CD4-positive, alpha-beta memory T cell (primary cell): ENCODE data around the gene AOC1. TPM values are rescaled to one million over a fixed set of nuclear protein-coding genes. Genes with fewer than 3 reads are reported as not detected.
"Not testable (repeated sequence)": the region's sequence is repeated elsewhere in the genome, so short reads cannot be mapped to it uniquely, and the experiment has no call there.

Source experiments
- CTCF ChIA-PET: fragments of 350-600 bp; sonication (Branson Sonifier 250); formaldehyde crosslinking; loops from one replicate; lab custom pipeline; 2021; ENCODE audit warnings: inconsistent platforms; ENCODE audit not compliant: partially characterized antibody; lab: Charles Lee
- POLR2A ChIA-PET: fragments of 350-600 bp; sonication (Branson Sonifier 250); formaldehyde crosslinking; loops from one replicate; lab custom pipeline; 2021; ENCODE audit not compliant: partially characterized antibody; lab: Charles Lee
- DNase-seq, 5 donors: peaks; one replicate each; pipeline versions ENCODE4 v3.0.0 to v3.0.0-alpha.2; 2020 to 2022; ENCODE audit warnings: mixed read lengths in 1 of 5
- H3K27ac ChIP-seq: one replicate; pipeline ENCODE4 v1.7.0; 2013; ENCODE audit warnings: low read depth, low read length
- H3K27me3 ChIP-seq: 2 replicates; pipeline ENCODE4 v1.7.0; 2013; ENCODE audit warnings: mild to moderate bottlenecking, low read length, moderate library complexity; ENCODE audit not compliant: insufficient read depth
- H3K36me3 ChIP-seq: 2 replicates; pipeline ENCODE4 v1.7.0; 2013; ENCODE audit warnings: mild to moderate bottlenecking, low read length, moderate library complexity; ENCODE audit not compliant: insufficient read depth
- H3K4me1 ChIP-seq: 2 replicates; pipeline ENCODE4 v1.7.0; 2013; ENCODE audit warnings: mild to moderate bottlenecking, low read length, moderate library complexity; ENCODE audit not compliant: insufficient read depth
- H3K4me3 ChIP-seq, 2 donors: one replicate each; pipeline ENCODE4 v1.7.0; 2013; ENCODE audit warnings: low read length in 2 of 2, mild to moderate bottlenecking in 1 of 2
- H3K9me3 ChIP-seq, 2 donors: one replicate each; pipeline ENCODE4 v1.7.0; 2013; ENCODE audit warnings: low read length in 2 of 2, control low read depth in 1 of 2; ENCODE audit not compliant: control insufficient read depth in 1 of 2
- H3K27ac Mint-ChIP-seq, 7 donors: one replicate each; pipeline ENCODE4 v1.8.0; 2020 to 2021; ENCODE audit warnings: mixed read lengths in 7 of 7, mild to moderate bottlenecking in 6 of 7, inconsistent platforms in 3 of 7, moderate library complexity in 3 of 7
- H3K27me3 Mint-ChIP-seq, 2 donors: one replicate each; pipeline ENCODE4 v1.8.0; 2020 to 2021; ENCODE audit warnings: mixed read lengths in 2 of 2
- H3K36me3 Mint-ChIP-seq, 2 donors: one replicate each; pipeline ENCODE4 v1.8.0; 2020 to 2021; ENCODE audit warnings: mixed read lengths in 2 of 2, inconsistent platforms in 1 of 2, mild to moderate bottlenecking in 1 of 2
- H3K4me1 Mint-ChIP-seq, 4 donors: one replicate each; pipeline ENCODE4 v1.8.0; 2020 to 2021; ENCODE audit warnings: mixed read lengths in 4 of 4, mild to moderate bottlenecking in 1 of 4
- H3K4me3 Mint-ChIP-seq, 8 donors: one replicate each; pipeline ENCODE4 v1.8.0; 2020 to 2021; ENCODE audit warnings: mixed read lengths in 8 of 8, mild to moderate bottlenecking in 7 of 8, moderate library complexity in 6 of 8, inconsistent platforms in 3 of 8
- H3K9me3 Mint-ChIP-seq, 8 donors: one replicate each; pipeline ENCODE4 v1.8.0; 2020 to 2021; ENCODE audit warnings: mixed read lengths in 8 of 8, mild to moderate bottlenecking in 5 of 8, inconsistent platforms in 3 of 8, moderate library complexity in 1 of 8
- intact Hi-C: fragments of 100-400 bp; cut with micrococcal nuclease; formaldehyde crosslinking; loops from one replicate; pipeline ENCODE4 v1.15.1; 2023
- polyA plus RNA-seq, 2 donors: library from polyadenylated mRNA; unstranded; fragments of 300-500 nt; fragmentation: Illumina TruSeq; gene quantifications; one replicate each; pipeline ENCODE4 v1.2.3, GENCODE V29; 2021
- total RNA-seq, 2 experiments: library from RNA; stranded (reverse); gene quantifications; one replicate each; pipeline ENCODE4 v1.2.3, GENCODE V29; 2021

The AOC1 gene
- total and polyA plus RNA-seq, 4 experiments from 2014 or later, result not detected

DNA sequence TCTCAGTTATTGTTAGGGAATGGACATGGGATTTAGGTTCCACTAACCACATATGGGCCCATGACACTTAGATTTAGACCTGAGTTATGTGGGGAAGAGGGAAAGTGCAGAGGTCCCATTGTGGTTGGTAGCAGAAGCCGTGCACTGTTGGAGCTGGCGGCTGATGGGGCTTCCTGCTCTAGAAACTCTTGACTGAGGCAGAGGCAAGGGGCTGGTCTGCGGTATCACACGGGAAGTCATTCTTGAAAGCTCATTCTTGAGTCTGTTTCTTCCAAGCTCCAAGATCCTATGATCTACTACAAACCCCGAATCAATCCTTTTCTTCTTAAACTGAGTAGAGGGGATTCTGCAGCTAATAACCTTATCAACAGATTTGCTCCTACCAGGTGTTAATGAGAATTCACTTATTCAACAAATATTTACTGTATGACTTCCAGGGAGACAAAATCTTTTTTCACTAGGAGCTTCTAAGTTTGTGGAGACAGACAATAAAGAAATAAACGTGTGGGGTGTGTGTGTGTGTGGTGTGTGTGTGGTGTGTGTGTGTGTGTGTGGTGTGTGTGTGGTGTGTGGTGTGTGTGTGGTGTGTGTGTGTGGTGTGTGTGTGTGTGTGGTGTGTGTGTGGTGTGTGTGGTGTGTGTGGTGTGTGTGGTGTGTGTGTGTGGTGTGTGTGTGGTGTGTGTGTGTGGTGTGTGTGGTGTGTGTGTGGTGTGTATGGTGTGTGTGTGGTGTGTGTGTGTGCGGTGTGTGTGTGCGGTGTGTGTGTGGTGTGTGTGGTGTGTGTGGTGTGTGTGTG lies 57.1 kb downstream of the AOC1 start:
- ChIA-PET CTCF (interaction anchor here (0.8 to 2.4 kb wide), 4 partner anchors 11 to 212 kb away, joined by 3 to 33 read pairs (median 4); no protein-coding TSS in a partner anchor), POLR2A (interaction anchor here (0.9 to 2.0 kb wide), 2 partner anchors 11 to 61 kb away, joined by 3 to 7 read pairs; no protein-coding TSS in a partner anchor)
- DNase-seq, result peak; percentile 37 to 69 (median 51)
- H3K27ac Mint-ChIP-seq, result peak overlapping the region in 4 of 7 donors; percentile 18 to 75 (median 56)
- H3K4me3 ChIP-seq, result no peak overlapping the region
- no peaks in the 10 kb centered on the region for H3K36me3 ChIP-seq
- intact Hi-C loops, result no loop called here
- no peaks in the 10 kb centered on the region for H3K36me3 Mint-ChIP-seq
- peaks cover 0 to 6% of the 10 kb centered on the region in 2 donors for H3K27me3 Mint-ChIP-seq
- no peak overlapping the region for H3K27ac ChIP-seq
- H3K4me3 Mint-ChIP-seq, result peak overlapping the region in 4 of 8 donors; percentile 43 to 80 (median 62)
- H3K27me3 ChIP-seq, result no peaks in the 10 kb centered on the region
- peaks cover 13% of the 10 kb centered on the region for H3K4me1 ChIP-seq
- no peaks in the 10 kb centered on the region for H3K9me3 Mint-ChIP-seq
- H3K9me3 ChIP-seq, result no peaks in the 10 kb centered on the region
- H3K4me1 Mint-ChIP-seq, result peaks cover 13 to 26% (median 14%) of the 10 kb centered on the region in 4 donors

GRCh38 chr7:150910305-150910995 lies 58.1 kb downstream of the AOC1 start:
- DNase-seq, H3K27ac ChIP-seq, POLR2A ChIA-PET, H3K9me3 ChIP-seq, intact Hi-C loops, H3K27me3 ChIP-seq, H3K36me3 Mint-ChIP-seq, H3K27me3 Mint-ChIP-seq, H3K36me3 ChIP-seq, H3K9me3 Mint-ChIP-seq, H3K4me3 ChIP-seq: not testable (repeated sequence)
- Mint-ChIP-seq H3K4me1 (peaks cover 13 to 26% (median 14%) of the 10 kb centered on the region in 4 donors), H3K27ac (peak overlapping the region in 2 of 7 donors; percentile 2 to 3), H3K4me3 (peak overlapping the region in 2 of 8 donors; percentile 13 to 50)
- CTCF ChIA-PET, result interaction anchor here (1.2 kb wide), 1 partner anchor 12 kb away, joined by 6 read pairs; no protein-coding TSS in a partner anchor
- peaks cover 13% of the 10 kb centered on the region for H3K4me1 ChIP-seq

DNA sequence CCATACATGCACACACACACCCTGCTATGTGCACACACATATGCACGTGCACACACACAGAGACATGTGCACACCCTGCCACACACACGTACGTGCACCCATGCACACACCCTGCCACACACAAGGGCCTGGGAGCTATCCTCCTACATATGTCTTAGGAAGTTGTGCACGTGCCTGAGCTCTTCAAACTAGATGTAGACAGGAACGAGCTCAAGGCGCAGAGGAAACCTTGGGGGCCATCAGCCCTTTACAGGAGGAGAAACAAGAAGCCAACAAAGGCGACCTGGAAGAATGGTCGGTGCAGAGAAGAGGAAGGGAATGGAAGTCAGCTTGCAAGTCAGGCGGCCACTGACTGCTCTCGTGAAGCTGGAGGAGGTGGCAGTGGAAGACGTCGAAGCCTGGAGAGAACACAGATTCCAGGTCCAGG lies 58.7 kb downstream of the AOC1 start:
- H3K36me3 Mint-ChIP-seq, result no peaks in the 10 kb centered on the region
- Histone ChIP-seq H3K4me3 (no peak overlapping the region), H3K9me3 (no peaks in the 10 kb centered on the region), H3K4me1 (peaks cover 13% of the 10 kb centered on the region), H3K27ac (no peak overlapping the region), H3K27me3 (no peaks in the 10 kb centered on the region), H3K36me3 (no peaks in the 10 kb centered on the region)
- ChIA-PET CTCF (interaction anchor here (0.9 to 1.2 kb wide), 2 partner anchors 9 to 13 kb away, joined by 3 to 6 read pairs; no protein-coding TSS in a partner anchor), POLR2A (no interaction called here)
- H3K4me3 Mint-ChIP-seq, result peak overlapping the region in 1 of 8 donors; percentile 50
- H3K27ac Mint-ChIP-seq, result peak overlapping the region in 1 of 7 donors; percentile 3
- H3K9me3 Mint-ChIP-seq, result no peaks in the 10 kb centered on the region
- peaks cover 0 to 3% of the 10 kb centered on the region in 2 donors for H3K27me3 Mint-ChIP-seq
- H3K4me1 Mint-ChIP-seq, result peaks cover 13 to 26% (median 14%) of the 10 kb centered on the region in 4 donors
- intact Hi-C loops, result no loop called here
- no peak for DNase-seq

Other genes starting within 250 kb of the AOC1 start
- gene GIMAP6, start 220.1 kb upstream of the AOC1 start, total RNA-seq, result 100 to 1,000 TPM; 158 to 173 TPM
- gene GIMAP6, start 220.1 kb upstream of the AOC1 start, polyA plus RNA-seq, result 100 to 1,000 TPM; 115 to 154 TPM
- 100 to 1,000 TPM; 238 to 244 TPM for gene GIMAP2, start 166.8 kb upstream of the AOC1 start, total RNA-seq
- gene GIMAP2, start 166.8 kb upstream of the AOC1 start, polyA plus RNA-seq, result 100 to 1,000 TPM in 1 of 2 donors, 10 to 100 TPM in 1; 90.0 to 110 TPM
- 10 to 100 TPM; 93.7 to 97.6 TPM for gene GIMAP1, start 135.9 kb upstream of the AOC1 start, total RNA-seq
- 10 to 100 TPM; 36.6 to 69.2 TPM for gene GIMAP1, start 135.9 kb upstream of the AOC1 start, polyA plus RNA-seq
- 100 to 1,000 TPM; 296 to 297 TPM for gene GIMAP5, start 115.1 kb upstream of the AOC1 start, total RNA-seq
- gene GIMAP5, start 115.1 kb upstream of the AOC1 start, polyA plus RNA-seq, result 100 to 1,000 TPM; 415 to 679 TPM
- gene TMEM176B, start 52.2 kb upstream of the AOC1 start, total RNA-seq, result 1 to 10 TPM; 1.6 to 2.3 TPM
- not detected for gene TMEM176B, start 52.2 kb upstream of the AOC1 start, polyA plus RNA-seq
- gene TMEM176A, start 51.7 kb upstream of the AOC1 start, total RNA-seq, result 1 to 10 TPM; 1.1 to 2.6 TPM
- gene TMEM176A, start 51.7 kb upstream of the AOC1 start, polyA plus RNA-seq, result under 1 TPM in 1 of 2 donors, not detected in 1; 0.26 TPM
- 1 to 10 TPM; 2.3 to 2.6 TPM for gene KCNH2, start 125.8 kb downstream of the AOC1 start, total RNA-seq
- gene KCNH2, start 125.8 kb downstream of the AOC1 start, polyA plus RNA-seq, result 1 to 10 TPM; 1.8 to 2.4 TPM
- gene NOS3, start 138.5 kb downstream of the AOC1 start, total RNA-seq, result 1 to 10 TPM; 4.0 to 4.6 TPM
- 10 to 100 TPM in 1 of 2 donors, 1 to 10 TPM in 1; 6.6 to 14.9 TPM for gene NOS3, start 138.5 kb downstream of the AOC1 start, polyA plus RNA-seq
- gene ATG9B, start 172.0 kb downstream of the AOC1 start, total RNA-seq, result 10 to 100 TPM; 29.3 to 29.9 TPM
- 10 to 100 TPM; 16.9 to 36.6 TPM for gene ATG9B, start 172.0 kb downstream of the AOC1 start, polyA plus RNA-seq
- 10 to 100 TPM; 71.2 to 75.8 TPM for gene ABCB8, start 175.9 kb downstream of the AOC1 start, total RNA-seq
- gene ABCB8, start 175.9 kb downstream of the AOC1 start, polyA plus RNA-seq, result 10 to 100 TPM; 17.8 to 22.8 TPM
- gene ASIC3, start 196.0 kb downstream of the AOC1 start, total RNA-seq, result 10 to 100 TPM; 10.6 to 11.6 TPM
- gene ASIC3, start 196.0 kb downstream of the AOC1 start, polyA plus RNA-seq, result not detected
- gene CDK5, start 205.4 kb downstream of the AOC1 start, total RNA-seq, result 1 to 10 TPM; 6.3 to 7.5 TPM
- gene CDK5, start 205.4 kb downstream of the AOC1 start, polyA plus RNA-seq, result 10 to 100 TPM; 10.8 to 15.2 TPM
- 10 to 100 TPM; 82.7 to 84.7 TPM for gene SLC4A2, start 207.1 kb downstream of the AOC1 start, total RNA-seq
- 10 to 100 TPM; 12.8 to 24.3 TPM for gene SLC4A2, start 207.1 kb downstream of the AOC1 start, polyA plus RNA-seq
- 100 to 1,000 TPM; 123 to 126 TPM for gene FASTK, start 228.3 kb downstream of the AOC1 start, total RNA-seq
- gene FASTK, start 228.3 kb downstream of the AOC1 start, polyA plus RNA-seq, result 10 to 100 TPM; 51.2 to 62.2 TPM
- gene TMUB1, start 231.0 kb downstream of the AOC1 start, total RNA-seq, result 10 to 100 TPM; 42.6 to 48.7 TPM
- gene TMUB1, start 231.0 kb downstream of the AOC1 start, polyA plus RNA-seq, result 10 to 100 TPM; 48.9 to 66.7 TPM
- gene AGAP3, start 234.0 kb downstream of the AOC1 start, total RNA-seq, result 10 to 100 TPM; 52.9 to 65.8 TPM
- gene AGAP3, start 234.0 kb downstream of the AOC1 start, polyA plus RNA-seq, result 1 to 10 TPM; 3.0 to 9.5 TPM